Right lobe of liver (tissue), 6 donors: Measurements from ENCODE around the gene ZNF787. TPM values are rescaled to one million over a fixed set of nuclear protein-coding genes. Genes with fewer than 3 reads are reported as not detected.

Source experiments
- ATAC-seq, 4 donors: fragments of 200-7000 bp; cut with Tn5 transposase; one replicate each; pipeline ENCODE4 v1.9.1; 2020; ENCODE audit warnings: mild to moderate bottlenecking in 4 of 4, moderate library complexity in 4 of 4
- DNase-seq, 3 donors: peaks; one replicate each; pipeline ENCODE4 v3.0.0-alpha.2; 2020
- H3K27ac ChIP-seq, 3 donors: fragments of 200-600 bp; one replicate each; pipeline ENCODE4 v1.8.0; 2022
- H3K27me3 ChIP-seq, 2 donors: fragments of 200-600 bp; one replicate each; pipeline ENCODE4 v1.8.0; 2022
- H3K36me3 ChIP-seq, 4 donors: fragments of 200-600 bp; sonication (generic) in 1 of 4; one replicate each; pipeline versions ENCODE4 v1.5.1 to v1.8.0; 2017 to 2022; ENCODE audit warnings: control low read depth in 1 of 4
- H3K4me1 ChIP-seq, 4 donors: fragments of 200-600 bp; sonication (generic) in 1 of 4; one replicate each; pipeline versions ENCODE4 v1.5.1 to v1.8.0; 2017 to 2022; ENCODE audit warnings: control low read depth in 1 of 4
- H3K4me3 ChIP-seq, 3 donors: fragments of 200-600 bp; one replicate each; pipeline ENCODE4 v1.8.0; 2022
- H3K9me3 ChIP-seq, 4 donors: fragments of 200-600 bp; sonication (generic) in 1 of 4; one replicate each; pipeline versions ENCODE4 v1.5.1 to v1.8.0; 2017 to 2022; ENCODE audit warnings: control low read depth in 1 of 4
- CTCF ChIP-seq, 4 donors: fragments of 200-600 bp in 3 of 4; fragments of 450-650 bp in 1 of 4; IDR thresholded peaks; one replicate each; pipeline versions ENCODE4 v1.5.1 to v1.8.0; 2016 to 2022; ENCODE audit warnings: antibody characterized with exemption in 4 of 4, mild to moderate bottlenecking in 2 of 4
- POLR2A ChIP-seq: fragments of 450-650 bp; IDR thresholded peaks from one replicate; pipeline ENCODE4 v1.6.1; 2017; ENCODE audit warnings: antibody characterized with exemption, mild to moderate bottlenecking
- WGBS: methylation state at CpG from one replicate; pipeline ENCODE4 v1.1.6; 2018; ENCODE audit warnings: low coverage, low lambda C conversion rate; ENCODE audit not compliant: insufficient coverage; ENCODE audit errors: missing lambda C conversion rate; 5-methylcytosine and 5-hydroxymethylcytosine counted together
- intact Hi-C, 2 donors: fragments of 100-400 bp; cut with DNase I; formaldehyde crosslinking; loops; one replicate each; pipeline versions ENCODE4 v1.11.2 to v1.14.1; 2022
- total RNA-seq, 6 experiments: library from RNA; depleted of rRNA in 2 of 6; stranded (reverse); fragments of >200 nt in 2 of 6; fragmentation: NEBNext Ultra II Directional in 3 of 6; extraction: Animal tissue kit (Norgen Biotek cat#: 25700) in 3 of 6; gene quantifications; one replicate each; pipeline versions ENCODE4 v1.1.0 to v1.2.4, GENCODE V29; 2016 to 2023
- donor health status: DM: no; HTN: yes; CAD: no.
- donor health status: DM: no; HTN: no; CAD: no.
- donor health status: DM: no; HTN: no; CAD: no.
- donor health status: DM: no; HTN: yes; CAD: no.
- donor health status: DM: no; HTN: yes; CAD: no.

Gene ZNF787
- total RNA-seq, 6 experiments from 2014 or later, result 15.8 to 26.0 (median 22.5) TPM

DNA sequence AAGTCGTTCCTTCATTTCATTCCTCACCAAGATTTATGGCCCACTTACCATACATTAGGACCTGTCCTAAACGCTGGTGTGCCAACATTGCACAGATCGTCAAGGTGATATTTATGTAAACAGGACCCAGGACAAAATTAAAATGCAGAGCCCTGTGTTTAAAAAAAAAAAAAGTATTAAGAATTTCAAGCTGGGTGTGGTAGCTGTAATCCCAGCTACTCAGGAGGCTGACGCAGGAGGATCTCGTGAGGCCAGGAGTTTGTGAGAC, 13.5 kb upstream of the ZNF787 start:
- WGBS, result 75% methylated on average over 5 of the region's 5 CpGs
- DNase-seq (no peak), ATAC-seq (no peak)
- intact Hi-C loops, result no loop called here
- Histone ChIP-seq H3K36me3 (no peaks in the 10 kb centered on the region), H3K4me3 (no peak overlapping the region), H3K27ac (no peak overlapping the region), H3K9me3 (no peaks in the 10 kb centered on the region), H3K27me3 (no peaks in the 10 kb centered on the region), H3K4me1 (peaks cover 0 to 39% (median 16%) of the 10 kb centered on the region in 4 donors)
- TF ChIP-seq POLR2A, result no peak
- TF ChIP-seq CTCF (IDR thresholded peaks at IDR 0.05), result no peak

DNA sequence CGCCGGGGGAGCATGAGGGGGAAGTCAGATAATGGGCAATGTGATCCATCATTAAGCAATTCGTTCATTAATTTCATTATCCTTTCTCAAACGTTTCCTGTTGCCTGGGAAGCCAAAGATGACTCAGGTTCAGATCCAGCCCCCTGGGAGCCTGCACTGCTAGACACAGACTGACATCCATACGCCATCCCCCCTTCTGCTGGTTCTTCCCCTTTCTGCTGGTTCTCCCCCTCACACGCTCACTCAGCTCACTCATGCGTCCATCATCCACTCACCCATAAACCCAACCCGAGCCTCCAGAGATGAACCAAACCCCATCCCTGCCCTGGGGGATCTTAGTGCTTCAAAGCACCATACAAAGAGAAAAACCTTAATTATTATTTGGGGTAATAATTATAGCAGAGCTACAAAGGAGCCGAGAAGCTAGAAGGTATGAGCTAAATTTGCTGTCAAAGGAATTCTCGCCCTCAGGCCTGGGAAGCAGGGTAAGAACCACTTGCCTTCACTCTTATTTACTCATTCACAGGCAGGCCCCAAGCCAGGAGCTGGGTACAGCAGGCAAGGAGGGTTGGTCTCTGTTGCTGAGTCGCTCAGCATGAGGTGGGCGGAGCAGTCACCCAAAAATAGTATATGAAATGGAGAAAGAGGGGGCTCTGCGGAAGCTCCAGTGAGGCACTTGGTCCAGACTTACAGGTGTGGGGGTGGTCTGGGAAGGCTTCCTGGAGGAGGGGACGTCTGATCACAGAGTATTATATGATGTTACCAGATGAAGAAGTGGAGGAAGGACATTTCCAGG, 13.0 kb upstream of the ZNF787 start:
- WGBS, result 74% methylated on average over 10 of the region's 14 CpGs
- Histone ChIP-seq H3K36me3 (no peaks in the 10 kb centered on the region), H3K27ac (no peak overlapping the region), H3K4me1 (peaks cover 0 to 35% (median 15%) of the 10 kb centered on the region in 4 donors), H3K4me3 (no peak overlapping the region), H3K9me3 (no peaks in the 10 kb centered on the region), H3K27me3 (no peaks in the 10 kb centered on the region)
- no peak for TF ChIP-seq POLR2A
- TF ChIP-seq CTCF (IDR thresholded peaks at IDR 0.05), result no peak
- ATAC-seq, result no peak
- intact Hi-C loops, result no loop called here
- no peak for DNase-seq

DNA sequence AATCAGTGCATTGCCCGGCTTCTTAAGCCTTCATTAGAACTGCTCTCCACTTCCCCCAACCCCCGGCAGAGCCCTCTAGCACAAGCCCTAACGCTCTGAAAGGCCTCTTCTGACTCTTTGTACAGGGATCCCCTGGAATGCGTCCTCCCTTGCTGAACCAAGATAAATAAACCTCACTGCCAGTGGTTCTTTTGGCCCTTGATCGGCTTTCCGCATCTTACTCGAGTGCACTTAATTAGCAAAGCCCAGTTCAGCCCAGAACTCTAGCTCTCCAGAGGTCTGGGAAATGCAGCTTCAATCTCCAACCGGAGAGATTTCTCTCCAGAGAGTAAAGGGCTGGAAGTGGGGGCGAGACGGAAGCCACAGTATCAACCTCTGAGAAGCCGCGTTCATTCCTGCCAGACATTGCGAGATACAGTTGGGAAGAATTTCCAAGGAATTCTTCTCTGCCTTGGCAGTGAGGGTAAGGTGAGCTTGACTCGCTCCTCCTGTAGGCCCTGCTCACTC, 11.3 kb upstream of the ZNF787 start:
- DNase-seq (no peak), ATAC-seq (peak in 2 of 4 donors; percentile 33 to 53)
- no peak overlapping the region for H3K27ac ChIP-seq
- no peak overlapping the region for H3K4me3 ChIP-seq
- intact Hi-C loops, result no loop called here
- 54% methylated on average over 14 of the region's 14 CpGs for WGBS
- TF ChIP-seq CTCF (IDR thresholded peaks at IDR 0.05) (no peak), POLR2A (no peak)
- no peaks in the 10 kb centered on the region for H3K27me3 ChIP-seq
- no peaks in the 10 kb centered on the region for H3K36me3 ChIP-seq
- peaks cover 0 to 19% (median 7%) of the 10 kb centered on the region in 4 donors for H3K4me1 ChIP-seq
- H3K9me3 ChIP-seq, result no peaks in the 10 kb centered on the region

- WGBS, result 86% methylated on average over 7 of the region's 8 CpGs
- H3K9me3 ChIP-seq, result no peaks in the 10 kb centered on the region
- intact Hi-C loops, result no loop called here
Observed at GRCh38 chr19:56131651-56132050, 10.6 kb upstream of the ZNF787 start.

More at GRCh38 chr19:56131651-56132050, 10.6 kb upstream of the ZNF787 start:
- Histone ChIP-seq H3K36me3 (no peaks in the 10 kb centered on the region), H3K4me1 (peaks cover 0 to 11% (median 3%) of the 10 kb centered on the region in 4 donors), H3K27me3 (no peaks in the 10 kb centered on the region), H3K27ac (no peak overlapping the region), H3K4me3 (no peak overlapping the region)
- DNase-seq (no peak), ATAC-seq (no peak)
- TF ChIP-seq POLR2A, result no peak
- no peak for TF ChIP-seq CTCF (IDR thresholded peaks at IDR 0.05)
